ENCODE results near the gene TCFL5.

TCFL5 gene

DNA sequence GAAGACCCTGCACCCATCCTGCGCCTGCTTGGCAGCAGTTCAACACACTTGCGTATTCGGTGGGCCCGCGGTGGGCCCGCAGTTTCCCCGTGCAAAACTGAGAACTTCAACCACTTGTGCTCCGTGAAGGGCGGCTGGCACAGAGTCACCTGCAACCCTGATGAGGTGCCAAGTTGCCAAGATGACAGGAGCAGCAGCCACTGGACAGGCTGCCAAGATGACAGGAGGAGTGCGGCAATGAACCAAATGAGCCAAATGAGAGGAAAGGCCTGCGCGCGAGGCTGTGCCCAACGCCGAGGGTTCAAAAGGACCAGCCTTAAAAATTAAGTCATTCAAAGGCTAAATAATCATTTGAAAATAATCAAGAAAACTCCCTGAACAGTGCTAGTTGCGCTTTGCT, 44.6 kb upstream of the TCFL5 start:
- no peak for DNase-seq (ENCODE audit: extremely low read depth, low read depth)
- TF ChIP-seq, protein P1, sequence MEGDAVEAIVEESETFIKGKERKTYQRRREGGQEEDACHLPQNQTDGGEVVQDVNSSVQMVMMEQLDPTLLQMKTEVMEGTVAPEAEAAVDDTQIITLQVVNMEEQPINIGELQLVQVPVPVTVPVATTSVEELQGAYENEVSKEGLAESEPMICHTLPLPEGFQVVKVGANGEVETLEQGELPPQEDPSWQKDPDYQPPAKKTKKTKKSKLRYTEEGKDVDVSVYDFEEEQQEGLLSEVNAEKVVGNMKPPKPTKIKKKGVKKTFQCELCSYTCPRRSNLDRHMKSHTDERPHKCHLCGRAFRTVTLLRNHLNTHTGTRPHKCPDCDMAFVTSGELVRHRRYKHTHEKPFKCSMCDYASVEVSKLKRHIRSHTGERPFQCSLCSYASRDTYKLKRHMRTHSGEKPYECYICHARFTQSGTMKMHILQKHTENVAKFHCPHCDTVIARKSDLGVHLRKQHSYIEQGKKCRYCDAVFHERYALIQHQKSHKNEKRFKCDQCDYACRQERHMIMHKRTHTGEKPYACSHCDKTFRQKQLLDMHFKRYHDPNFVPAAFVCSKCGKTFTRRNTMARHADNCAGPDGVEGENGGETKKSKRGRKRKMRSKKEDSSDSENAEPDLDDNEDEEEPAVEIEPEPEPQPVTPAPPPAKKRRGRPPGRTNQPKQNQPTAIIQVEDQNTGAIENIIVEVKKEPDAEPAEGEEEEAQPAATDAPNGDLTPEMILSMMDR (IDR thresholded peaks at IDR 0.05; ENCODE audit: low read depth, low read length): no peak

GRCh38 chr20:62905536-62906117, 44.0 kb upstream of the TCFL5 start:
- no peak for DNase-seq (ENCODE audit: extremely low read depth, low read depth)
- TF ChIP-seq, protein P1 (IDR thresholded peaks at IDR 0.05; ENCODE audit: low read depth, low read length): no peak

DNA sequence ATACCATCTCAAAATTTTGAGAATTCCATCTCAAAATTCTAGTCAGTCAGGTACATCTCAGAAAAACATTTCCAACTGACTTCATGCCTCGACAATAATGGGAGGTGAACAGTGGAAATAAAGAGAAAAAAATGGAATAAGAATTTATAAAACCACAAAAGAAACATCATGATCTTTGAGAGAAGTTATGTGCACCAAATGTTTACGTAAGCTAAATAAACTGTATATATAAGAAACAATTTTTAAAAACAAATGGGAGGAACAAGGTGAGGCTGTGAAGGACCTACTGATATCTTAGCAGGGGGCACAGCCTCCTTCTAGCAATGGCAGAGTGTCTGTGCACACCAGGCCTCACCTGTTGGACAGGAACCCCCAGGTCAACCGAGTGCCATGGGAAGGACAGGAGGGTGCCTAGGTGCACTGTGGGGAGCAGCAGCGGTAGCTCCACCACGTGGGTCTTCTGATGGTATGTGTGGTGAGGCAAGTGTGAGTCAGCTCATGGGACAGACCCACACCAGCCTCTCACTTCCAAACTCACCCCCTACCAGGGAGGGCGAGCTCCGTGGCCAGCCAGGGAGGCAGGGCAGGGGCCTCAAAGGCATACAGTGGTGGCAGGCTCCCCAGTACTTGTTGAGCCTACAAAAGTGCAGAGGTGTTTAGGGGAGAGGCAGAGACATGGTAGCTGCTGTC, 41.4 kb upstream of the TCFL5 start:
- TF ChIP-seq, protein P1 (IDR thresholded peaks at IDR 0.05; ENCODE audit: low read depth, low read length): no peak
- no peak for DNase-seq (ENCODE audit: extremely low read depth, low read depth)

DNA sequence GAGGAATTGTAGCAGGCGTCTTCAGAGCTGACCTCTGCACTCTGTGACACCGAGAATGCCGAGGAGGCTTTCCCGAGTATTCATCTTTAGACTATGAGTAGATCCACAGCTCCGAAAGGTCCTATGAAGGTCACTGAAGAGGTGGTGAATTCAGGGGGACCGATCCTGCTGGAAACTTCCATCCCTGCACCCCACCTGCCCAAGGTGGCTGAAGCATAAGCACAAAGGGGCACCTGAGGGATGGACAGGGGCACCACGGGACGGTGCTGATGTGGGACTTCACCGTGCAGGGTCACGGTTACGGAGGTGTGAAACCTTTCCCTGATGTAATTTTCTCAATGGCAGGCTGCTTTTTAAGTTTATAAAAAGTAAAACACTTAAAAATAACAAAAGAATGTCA, 40.3 kb upstream of the TCFL5 start:
- TF ChIP-seq, protein P1 (IDR thresholded peaks at IDR 0.05; ENCODE audit: low read depth, low read length): no peak
- DNase-seq (ENCODE audit: extremely low read depth, low read depth): no peak

GRCh38 chr20:62900692-62901584, 39.3 kb upstream of the TCFL5 start:
- no peak for DNase-seq (ENCODE audit: extremely low read depth, low read depth)
- TF ChIP-seq, protein P1 (IDR thresholded peaks at IDR 0.05; ENCODE audit: low read depth, low read length): peak; percentile 3; the same call in 1 of the 2 replicates

DNA sequence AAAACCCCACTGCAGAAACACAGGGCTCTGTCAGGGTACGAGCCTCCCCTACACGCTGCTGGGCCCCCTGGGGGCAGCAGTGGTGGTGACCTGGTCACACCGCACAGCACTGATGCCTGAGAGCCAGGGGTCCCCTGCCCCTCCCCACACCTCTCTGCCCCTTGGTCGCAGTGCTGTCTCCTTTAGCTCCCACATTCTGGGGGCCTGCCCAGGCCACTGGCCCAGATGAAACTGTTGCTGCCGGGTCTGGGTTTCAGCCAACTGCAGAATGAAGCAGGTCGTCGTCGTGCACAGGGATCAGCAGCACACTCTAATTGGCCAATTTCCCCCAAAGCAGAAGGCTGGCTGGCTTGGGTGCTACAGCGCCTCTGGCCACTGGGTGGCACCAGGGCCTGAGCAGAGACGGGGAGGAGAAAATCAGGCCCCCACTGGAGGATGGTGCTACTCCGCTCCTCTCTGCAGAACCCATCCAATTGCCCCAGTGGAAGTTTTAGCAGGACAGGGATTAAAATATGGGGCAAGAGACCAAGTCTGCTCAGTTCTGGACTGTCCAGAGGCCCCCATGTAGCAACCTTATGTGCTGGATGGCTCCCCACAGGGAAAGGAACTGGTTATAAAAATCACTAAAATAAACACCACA, 38.5 kb upstream of the TCFL5 start:
- DNase-seq (ENCODE audit: extremely low read depth, low read depth): no peak
- TF ChIP-seq, protein P1 (IDR thresholded peaks at IDR 0.05; ENCODE audit: low read depth, low read length): peak; percentile 94
